ENCODE measurements around the gene INCENP.
A peak's percentile ranks its signal among the peaks of the same experiment; 100 is the strongest.
"Not testable (repeated sequence)": the region's sequence is repeated elsewhere in the genome, so short reads cannot be mapped to it uniquely, and the experiment has no call there.

The INCENP gene

GRCh38 chr11:62123669-62124185 lies at the start of gene INCENP:
Gene INCENP (plus strand): TSS chr11:62124011. CDS start chr11:62128162, 4,151 bp downstream.
- peak; percentile 99 for DNase-seq (ENCODE audit: low spot score)

DNA sequence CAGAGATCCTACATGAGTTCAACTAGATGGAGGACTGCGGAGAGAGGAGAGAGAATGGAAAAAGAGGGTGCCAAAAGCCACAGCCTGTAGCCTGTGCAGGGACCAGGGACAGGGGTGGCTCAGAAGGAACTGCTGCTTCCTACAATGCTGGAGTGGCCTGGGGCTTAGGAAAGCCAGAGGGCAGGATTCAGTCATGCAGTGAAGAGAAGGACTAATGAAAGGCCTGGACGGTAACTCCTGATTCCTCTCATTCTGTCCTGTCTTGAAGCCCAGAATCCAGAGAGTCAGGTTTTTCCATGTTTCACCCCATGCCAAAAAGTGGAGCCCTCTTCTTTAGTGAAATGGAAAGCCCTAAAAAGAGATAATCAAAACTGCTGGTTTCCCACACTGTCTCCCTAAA lies 48.4 kb upstream of the INCENP start:
- DNase-seq (ENCODE audit: low spot score) = no peak

DNA sequence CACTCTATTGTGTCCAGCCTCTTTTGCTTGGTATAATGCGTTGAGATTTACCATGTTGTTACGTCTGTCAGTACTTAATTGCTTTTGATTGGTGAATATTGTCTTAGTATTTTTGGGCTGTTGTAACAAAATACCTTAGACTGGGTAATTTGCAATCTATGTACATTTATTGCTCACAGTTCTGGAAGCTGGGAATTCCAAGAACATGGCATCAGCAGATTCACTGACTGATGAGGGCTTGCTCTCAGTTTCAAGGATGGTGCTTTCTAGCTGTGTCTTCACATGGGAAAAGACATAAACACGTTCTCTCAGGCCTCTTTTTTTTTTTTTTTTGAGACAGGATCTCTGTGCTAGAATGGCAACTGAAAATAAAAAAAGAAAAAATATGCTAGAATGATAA lies 46.7 kb upstream of the INCENP start:
- no peak for DNase-seq (ENCODE audit: low spot score)

- peak; percentile 90 for DNase-seq (ENCODE audit: low spot score)
Observed at GRCh38 chr11:62081378-62082291, 42.2 kb upstream of the INCENP start.

DNA sequence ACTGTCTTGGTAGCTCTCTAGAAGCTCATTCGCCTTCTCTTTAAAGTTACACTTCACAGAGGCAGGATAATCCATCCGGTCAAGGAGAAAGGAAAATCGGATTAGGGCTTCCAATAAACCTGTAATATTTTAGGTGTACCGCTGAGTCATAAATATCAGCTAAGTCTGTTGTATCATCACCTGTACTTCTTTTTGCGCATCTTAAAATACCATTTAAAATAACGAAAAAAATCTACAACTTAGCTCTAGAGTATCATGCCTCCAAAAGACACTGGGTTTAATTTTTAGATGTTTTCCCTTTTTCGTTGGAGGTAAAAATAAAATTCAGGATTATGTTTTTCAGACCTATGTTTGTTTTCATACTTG lies 41.5 kb upstream of the INCENP start:
- DNase-seq (ENCODE audit: low spot score) = no peak

DNA sequence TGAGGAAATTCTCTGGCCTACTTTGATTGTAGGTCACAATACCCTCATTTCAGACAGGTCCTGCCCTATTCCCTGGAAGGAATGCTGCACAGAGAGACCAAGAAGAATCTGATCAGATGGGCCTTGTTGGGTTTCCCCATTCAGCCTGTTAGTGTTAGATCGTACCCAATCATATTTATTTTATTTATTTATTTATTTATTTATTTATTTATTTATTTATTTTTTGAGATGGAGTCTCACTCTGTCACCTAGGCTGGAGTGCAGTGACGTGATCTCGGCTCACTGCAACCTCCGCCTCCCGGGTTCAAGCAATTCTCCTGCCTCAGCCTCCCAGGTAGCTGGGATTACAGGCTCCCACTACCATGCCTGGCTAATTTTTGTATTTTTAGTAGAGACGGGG lies 39.0 kb upstream of the INCENP start:
- DNase-seq (ENCODE audit: low spot score) = not testable (repeated sequence)

DNA sequence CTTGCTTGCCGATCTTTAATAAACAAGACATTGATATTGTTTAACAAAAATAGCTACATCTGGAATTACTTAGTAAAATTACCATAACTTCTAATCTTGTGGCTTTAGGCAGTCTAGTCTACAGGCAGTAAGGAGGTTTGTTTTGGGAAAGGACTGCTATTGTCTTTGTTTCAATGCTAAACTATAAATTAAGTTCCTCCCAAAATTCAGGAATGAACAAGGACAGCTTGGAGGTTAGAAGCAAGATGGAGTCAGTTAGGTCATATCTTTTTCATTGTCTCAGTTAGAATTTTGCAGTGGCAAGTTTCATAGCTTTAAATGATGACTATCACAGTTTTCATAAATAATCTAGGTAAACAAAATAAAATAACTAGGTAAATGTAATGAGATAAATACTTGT lies 36.1 kb upstream of the INCENP start:
- DNase-seq (ENCODE audit: low spot score) = no peak

DNA sequence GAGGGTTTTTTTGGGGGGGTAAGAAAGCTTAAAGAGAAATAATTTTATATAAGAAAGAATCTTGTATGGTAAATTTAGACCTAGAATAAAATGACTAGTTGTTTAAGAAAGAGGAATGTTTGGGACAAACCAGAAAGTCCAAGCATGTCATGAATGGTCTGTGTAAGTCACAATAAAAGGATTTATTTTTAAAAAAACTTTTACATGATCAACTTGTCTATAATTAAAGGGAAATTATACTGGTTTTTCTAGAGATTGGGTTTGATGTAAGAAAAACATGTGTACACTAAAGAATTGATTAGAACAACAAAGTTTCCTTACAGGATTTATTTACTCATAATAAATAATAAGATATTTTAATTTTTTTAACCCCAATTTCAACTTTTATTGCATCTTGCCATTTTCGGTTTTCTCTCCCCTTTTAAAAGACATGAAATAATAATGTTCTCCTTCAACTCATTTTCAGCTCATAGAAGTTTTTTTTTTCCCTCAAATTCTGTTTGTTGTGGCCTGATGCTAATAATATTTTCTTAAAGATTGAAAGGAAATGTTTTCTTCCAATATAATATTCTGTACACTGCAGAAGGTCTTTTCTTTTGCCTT lies 35.4 kb upstream of the INCENP start:
- DNase-seq (ENCODE audit: low spot score) = no peak

GRCh38 chr11:62103141-62103540 lies 20.7 kb upstream of the INCENP start:
- DNase-seq (ENCODE audit: low spot score) = no peak

DNA sequence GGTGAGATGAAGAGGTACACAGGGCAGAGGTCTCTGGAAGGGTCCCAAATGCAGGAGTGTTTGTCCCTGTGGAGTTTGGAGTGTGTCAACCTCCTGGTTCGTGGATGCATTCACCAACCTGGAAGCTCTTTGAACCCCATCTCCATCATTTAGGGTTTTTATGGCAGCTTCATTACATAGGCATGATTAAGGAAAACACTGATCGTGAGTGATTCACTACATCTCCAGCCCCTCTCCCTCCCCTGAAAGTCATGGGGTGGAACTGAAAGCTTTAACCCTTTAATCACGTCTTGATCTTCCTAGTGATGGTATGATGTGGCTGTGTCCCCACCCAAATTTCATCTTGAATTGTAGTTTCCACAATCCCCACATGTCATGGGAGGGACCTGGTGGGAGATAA lies 19.8 kb upstream of the INCENP start:
- DNase-seq (ENCODE audit: low spot score) = no peak

GRCh38 chr11:62104816-62105653 lies 18.8 kb upstream of the INCENP start:
- DNase-seq (ENCODE audit: low spot score) = peak; percentile 48

- peak; percentile 35 for DNase-seq (ENCODE audit: low spot score)
Observed at GRCh38 chr11:62105667-62106191, 18.1 kb upstream of the INCENP start.

- peak; percentile 70 for DNase-seq (ENCODE audit: low spot score)
Observed at GRCh38 chr11:62108017-62108750, 15.6 kb upstream of the INCENP start.

DNA sequence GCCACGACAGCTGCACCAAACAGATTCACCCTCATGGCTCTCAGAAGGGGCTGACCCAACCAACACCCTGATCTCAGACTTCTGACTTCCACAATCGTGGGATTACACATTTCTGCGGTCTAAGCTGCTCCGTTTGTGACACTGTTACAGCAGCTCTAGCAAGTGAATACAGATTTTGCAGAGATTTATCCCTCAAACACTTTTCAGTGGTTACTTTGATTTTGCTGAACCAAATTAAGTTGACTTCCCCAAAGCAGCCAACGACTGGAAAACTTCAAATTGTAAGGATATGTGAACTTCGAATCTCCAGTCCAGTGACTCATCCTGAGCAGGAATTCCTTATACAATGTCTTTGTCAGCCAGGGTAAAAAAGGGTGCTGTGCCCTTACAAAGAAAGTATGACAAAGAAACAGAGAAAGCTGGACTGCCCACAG lies 14.8 kb upstream of the INCENP start:
- DNase-seq (ENCODE audit: low spot score) = no peak

GRCh38 chr11:62115085-62115694 lies 8.6 kb upstream of the INCENP start:
- DNase-seq (ENCODE audit: low spot score) = no peak

DNA sequence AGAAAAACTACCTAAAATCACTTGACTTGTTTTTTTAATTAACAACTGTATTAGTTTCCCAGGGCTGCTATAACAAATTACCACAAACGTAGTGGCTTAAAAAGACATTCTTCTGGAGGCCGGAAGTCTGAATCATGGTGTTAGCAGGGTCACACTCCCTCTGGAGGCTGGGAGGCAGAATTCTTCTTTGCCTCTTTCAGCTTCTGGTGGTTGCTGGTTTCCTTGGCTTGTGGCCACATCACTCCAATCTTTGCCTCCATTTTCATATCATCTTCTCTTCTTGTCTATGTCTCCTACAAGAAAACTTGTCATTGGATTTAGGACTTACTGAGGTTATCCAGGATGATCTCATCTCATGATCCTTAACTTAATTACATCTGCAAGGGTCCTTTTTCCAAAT lies 7.4 kb upstream of the INCENP start:
- no peak for DNase-seq (ENCODE audit: low spot score)

DNA sequence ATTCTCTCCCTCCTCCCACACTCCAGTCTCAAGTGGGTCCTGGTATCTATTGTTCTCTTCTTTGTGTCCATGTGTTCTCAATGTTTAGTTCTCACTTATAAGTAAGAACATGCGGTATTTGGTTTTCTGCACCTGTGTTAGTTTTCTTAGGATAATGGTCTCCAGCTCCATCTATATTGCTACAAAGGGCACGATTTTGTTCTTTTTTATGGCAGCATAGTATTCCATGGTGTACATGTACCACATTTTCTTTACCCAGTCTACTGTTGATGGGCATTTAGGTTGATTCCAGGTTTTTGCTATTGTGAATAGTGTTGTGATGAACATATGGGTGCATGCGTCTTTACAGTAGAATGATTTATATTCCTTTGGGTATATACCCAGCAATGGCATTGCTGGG lies 4.2 kb upstream of the INCENP start:
- DNase-seq (ENCODE audit: low spot score) = no peak

GRCh38 chr11:62120001-62120400 lies 3.8 kb upstream of the INCENP start:
- DNase-seq (ENCODE audit: low spot score) = no peak

DNA sequence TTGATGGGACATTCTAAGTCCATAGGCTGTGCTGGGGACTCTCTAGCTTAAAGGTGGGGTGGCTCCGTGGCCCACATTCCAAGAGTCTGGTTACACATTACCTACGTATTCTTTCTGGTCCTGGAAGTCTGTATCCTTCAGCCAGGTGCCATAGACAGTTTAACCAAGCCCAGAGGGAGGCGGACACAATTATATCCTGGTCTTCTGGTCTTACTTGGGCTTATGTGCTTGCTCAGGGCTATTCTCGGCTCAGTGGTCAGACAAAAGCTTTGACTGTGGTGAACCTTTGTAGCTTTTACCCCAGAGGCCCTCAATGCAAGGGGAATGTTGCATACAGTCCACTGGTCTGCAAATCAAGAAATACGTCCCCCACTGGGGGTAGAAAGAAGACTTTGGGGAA lies 3.4 kb upstream of the INCENP start:
- no peak for DNase-seq (ENCODE audit: low spot score)

DNA sequence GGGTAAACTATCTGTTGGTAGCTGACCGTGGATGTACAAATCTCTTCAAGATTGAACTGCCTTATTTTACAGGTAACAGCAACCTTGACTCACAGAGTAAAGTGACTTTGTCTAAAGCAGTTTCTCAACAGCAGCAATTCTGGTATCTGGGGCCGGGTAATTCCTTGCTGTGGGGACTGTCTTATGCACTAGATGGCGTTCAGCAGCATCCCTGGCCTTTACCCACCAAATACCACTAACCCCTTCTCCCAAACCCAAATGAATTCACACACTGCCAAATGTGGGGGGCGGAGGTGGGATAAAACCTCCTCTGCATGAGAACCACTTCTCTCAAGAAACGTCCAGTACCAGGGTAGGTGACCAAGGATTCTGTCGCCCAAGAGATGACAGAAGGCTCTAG lies 1.7 kb upstream of the INCENP start:
- DNase-seq (ENCODE audit: low spot score) = no peak

Measured in GM03348 (cell line).